Hematopoietic multipotent progenitor cell treated with erythropoietin and hydrocortisone succinate and interleukin-3 and kit ligand, for 15 days (in vitro differentiated cells): ENCODE data around the gene ZC3H8.

ENCODE experiments used
- DNase-seq: peaks from one replicate; pipeline ENCODE4 v3.0.0-alpha.2; 2015; ENCODE audit warnings: low spot score

Gene ZC3H8

DNA sequence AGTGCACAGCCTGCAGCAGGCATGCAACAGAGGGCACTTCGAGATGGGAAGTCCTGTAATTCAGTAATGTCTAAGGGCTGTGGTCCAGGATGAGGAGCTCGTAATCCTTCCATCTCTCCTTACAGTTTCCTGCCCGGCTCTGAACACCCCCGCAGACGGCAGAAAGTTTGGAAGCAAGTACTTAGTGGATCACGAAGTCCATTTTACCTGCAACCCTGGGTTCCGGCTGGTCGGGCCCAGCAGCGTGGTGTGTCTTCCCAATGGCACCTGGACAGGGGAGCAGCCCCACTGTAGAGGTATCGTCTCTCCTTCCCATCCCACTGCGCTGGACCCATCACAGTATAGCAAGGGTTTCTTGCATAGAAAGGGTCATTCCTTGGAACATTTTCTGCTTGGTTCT is 90.0 kb downstream of the ZC3H8 start:
- no peak for DNase-seq

DNA sequence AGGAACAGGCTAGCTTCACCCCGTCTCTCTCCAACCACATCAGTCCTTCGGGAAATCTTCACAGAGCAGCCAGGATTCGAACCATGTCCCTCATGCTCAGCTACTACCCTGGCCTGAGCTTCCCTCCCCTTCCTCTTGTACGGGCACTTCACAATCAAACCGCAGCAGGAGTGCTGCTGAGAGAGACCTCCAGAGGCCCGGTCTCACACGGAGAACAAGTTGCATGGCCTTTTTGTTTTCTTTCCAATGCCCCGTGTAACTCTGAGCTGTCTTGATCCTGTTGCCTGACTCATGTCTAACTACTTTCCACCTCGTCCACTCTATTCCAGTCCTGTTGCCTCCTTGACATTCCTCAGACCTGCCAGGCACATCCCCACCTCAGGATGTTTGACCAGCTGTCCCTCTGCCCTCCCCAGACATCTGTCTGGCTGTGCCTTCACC is 91.3 kb downstream of the ZC3H8 start:
- no peak for DNase-seq

DNA sequence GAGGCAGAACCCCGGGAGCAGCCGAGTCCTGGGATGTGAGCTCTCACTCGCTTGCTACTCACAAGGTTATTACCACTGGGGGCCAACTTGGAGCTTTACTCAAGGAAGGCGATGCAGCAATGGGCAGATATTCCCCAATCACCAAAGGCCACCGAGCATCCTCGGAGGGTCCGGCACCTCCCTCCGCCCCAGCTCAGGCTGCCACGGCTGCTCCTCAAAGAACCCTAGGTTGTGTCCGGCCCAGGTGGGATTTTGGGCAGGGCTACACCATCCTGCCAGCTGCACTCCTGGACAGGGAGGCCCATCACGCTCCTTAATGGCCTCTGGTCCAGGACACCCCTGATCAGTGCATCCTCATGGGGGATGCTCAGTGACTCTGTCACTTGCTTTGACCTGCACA is 91.9 kb downstream of the ZC3H8 start:
- no peak for DNase-seq

DNA sequence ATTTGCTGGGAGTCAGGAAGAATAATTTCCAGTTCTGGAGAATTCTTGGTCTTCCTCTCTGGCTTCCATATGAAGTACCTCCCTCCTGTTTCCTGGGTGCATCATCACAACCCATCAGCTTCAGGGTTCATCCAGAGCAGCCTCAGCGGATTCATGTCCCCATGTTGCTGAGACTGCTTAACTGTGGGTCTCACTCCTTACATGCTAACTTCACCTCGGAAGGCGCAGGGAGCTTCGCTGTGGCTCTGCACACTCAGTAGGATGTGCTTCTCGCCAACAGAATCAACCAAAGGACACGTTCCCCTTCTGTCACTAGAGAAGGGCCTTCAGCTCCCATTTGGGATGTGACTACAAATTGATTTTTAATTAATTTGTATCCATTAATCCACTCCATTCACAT is 92.5 kb downstream of the ZC3H8 start:
- no peak for DNase-seq
